GM10248 (cell line): Measurements from ENCODE around the gene RLIM.

Experiments
- CTCF ChIA-PET: fragments of 300-600 bp; sonication (Branson Sonifier 250); formaldehyde crosslinking; extraction: SDS; loops from one replicate; lab custom pipeline; 2021; ENCODE audit warnings: antibody characterized with exemption; lab: Yijun Ruan, JAX
- POLR2A ChIA-PET: fragments of 350-650 bp; sonication (Branson Sonifier 250); formaldehyde crosslinking; extraction: SDS; loops from one replicate; lab custom pipeline; 2020; ENCODE audit warnings: antibody characterized with exemption; lab: Yijun Ruan, JAX
- DNase-seq: peaks from one replicate; pipeline ENCODE4 v3.0.0; 2012; ENCODE audit errors: extremely low spot score
- CTCF ChIP-seq: IDR thresholded peaks from 2 replicates; pipeline ENCODE4 v1.5.1; 2012; ENCODE audit warnings: mild to moderate bottlenecking, low read depth; ENCODE audit errors: extremely low read depth, missing control alignments, control extremely low read depth

RLIM gene

GRCh38 chrX:74606342-74606741, 8.1 kb downstream of the RLIM start:
- ChIA-PET POLR2A (no interaction called here), CTCF (no interaction called here)
- no peak for DNase-seq
- no peak for TF ChIP-seq CTCF

GRCh38 chrX:74603040-74603439, 11.4 kb downstream of the RLIM start:
- no peak for TF ChIP-seq CTCF
- DNase-seq = no peak
- ChIA-PET POLR2A (no interaction called here), CTCF (no interaction called here)

GRCh38 chrX:74602142-74602541, 12.3 kb downstream of the RLIM start:
- ChIA-PET POLR2A (no interaction called here), CTCF (no interaction called here)
- no peak for TF ChIP-seq CTCF
- no peak for DNase-seq

GRCh38 chrX:74593593-74593992, 20.8 kb downstream of the RLIM start:
- no peak for DNase-seq
- ChIA-PET CTCF (interaction anchor here (1.0 kb wide), 1 partner anchor 9 kb away, joined by 3 read pairs; no protein-coding TSS in a partner anchor), POLR2A (no interaction called here)
- TF ChIP-seq CTCF = no peak

GRCh38 chrX:74585766-74586165, 28.7 kb downstream of the RLIM start:
- DNase-seq = no peak
- no peak for TF ChIP-seq CTCF
- ChIA-PET CTCF (no interaction called here), POLR2A (no interaction called here)

- ChIA-PET CTCF (interaction anchor here (1.3 kb wide), 1 partner anchor 18 kb away, joined by 3 read pairs; no protein-coding TSS in a partner anchor), POLR2A (no interaction called here)
- TF ChIP-seq CTCF = no peak
- DNase-seq = no peak
These were observed 34.7 kb downstream of the RLIM start for GRCh38 chrX:74579597-74580198.
